K562 (cell line): ENCODE data around the gene BMP8B. TPM values are rescaled to one million over a fixed set of nuclear protein-coding genes. Genes with fewer than 3 reads are reported as not detected.
"Not testable (repeated sequence)": the region's sequence is repeated elsewhere in the genome, so short reads cannot be mapped to it uniquely, and the experiment has no call there.

Experiments
- CBX3 ChIP-seq, 2 experiments: IDR thresholded peaks; 1 replicate in 1 of 2; 2 replicates in 1 of 2; pipeline ENCODE4 v1.6.1; 2012; ENCODE audit warnings: inconsistent platforms in 2 of 2, low read length in 2 of 2, borderline replicate concordance in 1 of 2, control low read depth in 1 of 2
- DPF2 ChIP-seq: fragments of 450-650 bp; IDR thresholded peaks from 2 replicates; pipeline ENCODE4 v1.6.1; 2016
- ELF1 ChIP-seq: fragments of 200-800 bp; sonication (Bioruptor generic); IDR thresholded peaks from 2 replicates; pipeline ENCODE4 v1.6.1; 2016; ENCODE audit warnings: missing genetic modification characterization, missing compliant biosample characterization
- ELF4 ChIP-seq: fragments of 450-650 bp; formaldehyde crosslinking; IDR thresholded peaks from 2 replicates; pipeline ENCODE4 v1.4.0; 2022; ENCODE audit warnings: missing genetic modification characterization
- ETV5 ChIP-seq: sonication (generic); formaldehyde crosslinking; IDR thresholded peaks from 2 replicates; pipeline ENCODE4 v1.4.0; 2020; ENCODE audit warnings: low read depth, mild to moderate bottlenecking, missing genetic modification reagents
- ETV6 ChIP-seq, 3 experiments: fragments of 150-350 bp in 1 of 3; sonication (generic) in 1 of 3; formaldehyde crosslinking in 1 of 3; IDR thresholded peaks; 2 replicates each; pipeline versions ENCODE4 v1.6.1 to v1.8.0; 2014 to 2022; ENCODE audit warnings: borderline replicate concordance in 2 of 3, low read depth in 2 of 3, antibody characterized with exemption in 1 of 3, low read length in 1 of 3, mild to moderate bottlenecking in 1 of 3, missing genetic modification reagents in 1 of 3
- HDAC1 ChIP-seq, 2 experiments: fragments of 450-650 bp; IDR thresholded peaks; 2 replicates each; pipeline ENCODE4 v1.6.1; 2016 to 2017; ENCODE audit warnings: inconsistent platforms in 1 of 2, mild to moderate bottlenecking in 1 of 2, moderate library complexity in 1 of 2
- L3MBTL2 ChIP-seq: fragments of 450-650 bp; IDR thresholded peaks from 2 replicates; pipeline ENCODE4 v1.6.1; 2016; ENCODE audit warnings: mild to moderate bottlenecking, moderate library complexity
- NFRKB ChIP-seq: fragments of 450-650 bp; IDR thresholded peaks from 2 replicates; pipeline ENCODE4 v1.6.1; 2016; ENCODE audit warnings: low read depth
- RCOR1 ChIP-seq, 2 experiments: IDR thresholded peaks; 2 replicates each; pipeline ENCODE4 v1.6.1; 2012; ENCODE audit warnings: low read depth in 2 of 2, low read length in 2 of 2, borderline replicate concordance in 1 of 2, improper control_type of control experiment in 1 of 2
- TFAP4 ChIP-seq: sonication (generic); formaldehyde crosslinking; IDR thresholded peaks from 2 replicates; pipeline ENCODE4 v1.8.0; 2022; ENCODE audit warnings: missing genetic modification reagents, mild to moderate bottlenecking, moderate library complexity, borderline replicate concordance
- YY1 ChIP-seq, 3 experiments: IDR thresholded peaks; 2 replicates each; pipeline ENCODE4 v1.6.1; 2011; ENCODE audit warnings: low read length in 2 of 3, mild to moderate bottlenecking in 2 of 3, moderate library complexity in 2 of 3, borderline replicate concordance in 1 of 3, control low read depth in 1 of 3, low read depth in 1 of 3; ENCODE audit not compliant: insufficient read depth in 3 of 3, insufficient replicate concordance in 2 of 3, control insufficient read depth in 1 of 3, insufficient read length in 1 of 3; ENCODE audit errors: extremely low read depth in 1 of 3
- ZNF232 ChIP-seq: sonication (generic); formaldehyde crosslinking; IDR thresholded peaks from 2 replicates; pipeline ENCODE4 v1.8.0; 2022; ENCODE audit warnings: mild to moderate bottlenecking, missing genetic modification reagents
- polyA plus RNA-seq, 8 experiments: library from polyadenylated mRNA; depleted of rRNA in 4 of 8; stranded (reverse) in 5 of 8; unstranded in 3 of 8; fragments of >200 nt; fragmentation: Nextera tagmentation in 2 of 8; fragmentation: Illumina TruSeq in 1 of 8; extraction: Ambion mirVana in 2 of 8; extraction: Trizol in 1 of 8; gene quantifications; 2 replicates each; pipeline versions ENCODE4 v1.2.1 to v1.2.3, GENCODE V29; 2011 to 2014; ENCODE audit warnings: inconsistent platforms in 1 of 8, missing spikeins in 1 of 8
- total RNA-seq, 7 experiments: library from RNA; depleted of rRNA in 6 of 7; stranded (reverse); fragments of >200 nt in 6 of 7; fragmentation: Illumina TruSeq in 2 of 7; extraction: Trizol in 2 of 7; gene quantifications; 2 replicates each; pipeline versions ENCODE4 v1.2.1 to v1.2.3, GENCODE V29; 2011 to 2021; ENCODE audit warnings: low replicate concordance in 1 of 7
- TF ChIP-seq, protein P1 (sequence below), 3 experiments: IDR thresholded peaks in 2 of 3; conservative IDR thresholded peaks in 1 of 3; 2 replicates each; pipeline ENCODE4 v1.5.1; 2011 to 2012; ENCODE audit warnings: low read length in 3 of 3, mild to moderate bottlenecking in 3 of 3, control low read depth in 2 of 3, improper control_type of control experiment in 1 of 3, inconsistent platforms in 1 of 3, low read depth in 1 of 3, mixed read lengths in 1 of 3, moderate library complexity in 1 of 3; ENCODE audit not compliant: insufficient read depth in 2 of 3
- TF ChIP-seq, protein P2 (sequence below), 3 experiments: fragments of 200-800 bp in 1 of 3; sonication (Bioruptor generic) in 1 of 3; sonication (generic) in 1 of 3; formaldehyde crosslinking in 1 of 3; IDR thresholded peaks; 2 replicates each; pipeline versions ENCODE4 v1.6.1 to v1.8.0; 2016 to 2022; ENCODE audit warnings: mild to moderate bottlenecking in 2 of 3, missing compliant biosample characterization in 2 of 3, missing genetic modification characterization in 2 of 3, missing genetic modification reagents in 1 of 3
- TF ChIP-seq, protein P3 (sequence below): fragments of 450-650 bp; IDR thresholded peaks from 2 replicates; pipeline ENCODE4 v1.6.1; 2016; ENCODE audit warnings: borderline replicate concordance

BMP8B gene
- total and polyA plus RNA-seq, 9 of the 15 experiments (the other 6 are each of a cell fraction or from before 2014, with no cell fraction given): 0.03 to 0.33 (median 0.14) TPM

DNA sequence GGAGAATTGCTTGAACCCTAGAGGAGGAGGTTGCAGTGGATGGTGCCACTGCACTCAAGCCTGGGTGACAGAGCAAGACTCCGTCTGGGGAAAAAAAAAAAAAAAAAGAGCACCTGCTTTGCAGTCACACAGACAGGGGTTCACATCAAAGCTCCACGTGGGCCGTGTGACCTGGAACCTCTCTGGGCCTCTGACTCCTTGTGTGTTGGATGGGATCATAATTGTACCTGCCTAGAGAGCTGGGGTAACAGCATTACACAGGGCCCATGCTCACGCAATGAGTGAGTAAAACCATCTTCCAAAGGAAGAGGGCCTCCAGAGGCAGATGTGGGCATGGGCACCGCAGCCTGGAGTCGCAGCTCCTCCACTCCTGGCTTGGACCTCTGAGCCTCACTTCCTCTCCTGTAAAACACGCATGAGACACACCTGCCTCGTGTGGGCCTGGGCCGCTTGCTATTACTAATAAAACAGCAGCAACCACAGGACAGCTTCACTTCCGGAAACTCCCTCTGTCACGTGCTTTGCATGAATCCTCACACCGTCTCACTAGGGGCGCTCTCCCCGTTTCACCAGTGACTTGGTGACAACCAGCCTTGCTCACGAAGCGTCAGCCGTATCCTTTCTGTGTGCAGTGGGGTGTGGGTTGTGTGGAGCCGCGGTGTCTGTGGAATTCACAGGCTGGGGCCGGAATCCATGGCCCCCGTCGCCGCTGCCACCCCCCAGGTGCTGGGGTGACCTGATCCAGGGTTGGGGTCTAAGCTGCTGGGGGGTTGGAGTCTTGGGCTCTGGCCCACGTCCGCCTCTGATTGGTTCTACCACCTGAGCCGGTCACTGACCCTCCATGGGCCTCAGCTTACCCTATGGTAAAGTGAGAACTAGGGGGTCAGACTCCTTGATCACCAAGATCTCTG lies 10.4 kb upstream of the BMP8B start (continued):
- peak; percentile 98 for TF ChIP-seq ELF1 (tag)
- TF ChIP-seq RCOR1 (IDR thresholded peaks at IDR 0.05; ENCODE audit: borderline replicate concordance in 1 of 2, low read depth in 2 of 2, low read length in 2 of 2): peak in 1 of 2 experiments; percentile 73; a peak in 1 of 4 replicates
- TF ChIP-seq YY1 (IDR thresholded peaks at IDR 0.05; ENCODE audit: borderline replicate concordance in 1 of 3, control insufficient read depth in 1 of 3, extremely low read depth in 1 of 3, insufficient read depth in 3 of 3, insufficient read length in 1 of 3, insufficient replicate concordance in 2 of 3, low read depth in 1 of 3, low read length in 2 of 3): peak in 1 of 3 experiments; percentile 46
- TF ChIP-seq NFRKB: peak; percentile 4; the same call in 1 of the 2 replicates
- peak; percentile 37; the same call in 1 of the 2 replicates for TF ChIP-seq DPF2
- TF ChIP-seq ELF4 (CRISPR knock-in tag): peak; percentile 99
- TF ChIP-seq HDAC1 (IDR thresholded peaks at IDR 0.05): peak in 1 of 2 experiments; percentile 69; a peak in 1 of 4 replicates
- peak; percentile 80; the same call in 1 of the 2 replicates for TF ChIP-seq ZNF232 (CRISPR knock-in tag)
- peak; percentile 99 for TF ChIP-seq L3MBTL2
- TF ChIP-seq TFAP4 (CRISPR knock-in tag): peak; percentile 86
- TF ChIP-seq, protein P1, sequence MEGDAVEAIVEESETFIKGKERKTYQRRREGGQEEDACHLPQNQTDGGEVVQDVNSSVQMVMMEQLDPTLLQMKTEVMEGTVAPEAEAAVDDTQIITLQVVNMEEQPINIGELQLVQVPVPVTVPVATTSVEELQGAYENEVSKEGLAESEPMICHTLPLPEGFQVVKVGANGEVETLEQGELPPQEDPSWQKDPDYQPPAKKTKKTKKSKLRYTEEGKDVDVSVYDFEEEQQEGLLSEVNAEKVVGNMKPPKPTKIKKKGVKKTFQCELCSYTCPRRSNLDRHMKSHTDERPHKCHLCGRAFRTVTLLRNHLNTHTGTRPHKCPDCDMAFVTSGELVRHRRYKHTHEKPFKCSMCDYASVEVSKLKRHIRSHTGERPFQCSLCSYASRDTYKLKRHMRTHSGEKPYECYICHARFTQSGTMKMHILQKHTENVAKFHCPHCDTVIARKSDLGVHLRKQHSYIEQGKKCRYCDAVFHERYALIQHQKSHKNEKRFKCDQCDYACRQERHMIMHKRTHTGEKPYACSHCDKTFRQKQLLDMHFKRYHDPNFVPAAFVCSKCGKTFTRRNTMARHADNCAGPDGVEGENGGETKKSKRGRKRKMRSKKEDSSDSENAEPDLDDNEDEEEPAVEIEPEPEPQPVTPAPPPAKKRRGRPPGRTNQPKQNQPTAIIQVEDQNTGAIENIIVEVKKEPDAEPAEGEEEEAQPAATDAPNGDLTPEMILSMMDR (IDR thresholded peaks at IDR 0.05 in 2 of 3, conservative IDR thresholded peaks at IDR 0.05 in 1 of 3; ENCODE audit: insufficient read depth in 2 of 3, low read depth in 1 of 3, low read length in 3 of 3): peak in 2 of 3 experiments; percentile 76 to 77; a peak in 5 of 6 replicates
- peak in 1 of 2 experiments; percentile 88; a peak in 2 of 3 replicates for TF ChIP-seq CBX3 (IDR thresholded peaks at IDR 0.05; ENCODE audit: borderline replicate concordance in 1 of 2, low read length in 2 of 2)
- TF ChIP-seq, protein P2, sequence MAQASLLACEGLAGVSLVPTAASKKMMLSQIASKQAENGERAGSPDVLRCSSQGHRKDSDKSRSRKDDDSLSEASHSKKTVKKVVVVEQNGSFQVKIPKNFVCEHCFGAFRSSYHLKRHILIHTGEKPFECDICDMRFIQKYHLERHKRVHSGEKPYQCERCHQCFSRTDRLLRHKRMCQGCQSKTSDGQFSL (CRISPR knock-in tag; IDR thresholded peaks at IDR 0.05): peak; percentile 56; the same call in 1 of the 2 replicates
- TF ChIP-seq, protein P2 (tag; IDR thresholded peaks at IDR 0.05): peak in 1 of 2 experiments; percentile 78; a peak in 2 of 4 replicates
- TF ChIP-seq, protein P3, sequence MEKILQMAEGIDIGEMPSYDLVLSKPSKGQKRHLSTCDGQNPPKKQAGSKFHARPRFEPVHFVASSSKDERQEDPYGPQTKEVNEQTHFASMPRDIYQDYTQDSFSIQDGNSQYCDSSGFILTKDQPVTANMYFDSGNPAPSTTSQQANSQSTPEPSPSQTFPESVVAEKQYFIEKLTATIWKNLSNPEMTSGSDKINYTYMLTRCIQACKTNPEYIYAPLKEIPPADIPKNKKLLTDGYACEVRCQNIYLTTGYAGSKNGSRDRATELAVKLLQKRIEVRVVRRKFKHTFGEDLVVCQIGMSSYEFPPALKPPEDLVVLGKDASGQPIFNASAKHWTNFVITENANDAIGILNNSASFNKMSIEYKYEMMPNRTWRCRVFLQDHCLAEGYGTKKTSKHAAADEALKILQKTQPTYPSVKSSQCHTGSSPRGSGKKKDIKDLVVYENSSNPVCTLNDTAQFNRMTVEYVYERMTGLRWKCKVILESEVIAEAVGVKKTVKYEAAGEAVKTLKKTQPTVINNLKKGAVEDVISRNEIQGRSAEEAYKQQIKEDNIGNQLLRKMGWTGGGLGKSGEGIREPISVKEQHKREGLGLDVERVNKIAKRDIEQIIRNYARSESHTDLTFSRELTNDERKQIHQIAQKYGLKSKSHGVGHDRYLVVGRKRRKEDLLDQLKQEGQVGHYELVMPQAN: peak; percentile 68; the same call in 1 of the 2 replicates
- TF ChIP-seq ETV5 (CRISPR knock-in tag): peak; percentile 96
- not testable (repeated sequence) for TF ChIP-seq ETV6 (IDR thresholded peaks at IDR 0.05; ENCODE audit: borderline replicate concordance in 1 of 2, low read depth in 2 of 2, low read length in 1 of 2)
- peak; percentile 51; the same call in 1 of the 2 replicates for TF ChIP-seq ETV6 (CRISPR knock-in tag; IDR thresholded peaks at IDR 0.05; ENCODE audit: borderline replicate concordance)
